Fibroblast of skin of left quadriceps (primary cell): ENCODE data around the gene PLAC9.
A peak's percentile ranks its signal among the peaks of the same experiment; 100 is the strongest.
"Not testable (repeated sequence)": the region's sequence is repeated elsewhere in the genome, so short reads cannot be mapped to it uniquely, and the experiment has no call there.

Experiments used
- DNase-seq, 2 experiments: peaks; one replicate each; pipeline ENCODE4 v3.0.0-alpha.2; 2013; ENCODE audit warnings: low read depth in 2 of 2

Gene PLAC9

GRCh38 chr10:80139265-80139664 lies 6.7 kb downstream of the PLAC9 start:
- DNase-seq, result no peak

GRCh38 chr10:80140251-80140650 lies 7.7 kb downstream of the PLAC9 start:
- DNase-seq, result no peak

GRCh38 chr10:80141696-80142460 lies 9.3 kb downstream of the PLAC9 start:
- DNase-seq, result no peak

- no peak for DNase-seq
Observed at GRCh38 chr10:80144067-80144695, 11.7 kb downstream of the PLAC9 start.

- no peak for DNase-seq
Observed at GRCh38 chr10:80144696-80145131, 12.2 kb downstream of the PLAC9 start.

- DNase-seq, result not testable (repeated sequence)
Observed at GRCh38 chr10:80145406-80146308, 13.1 kb downstream of the PLAC9 start.

- no peak for DNase-seq
Observed at GRCh38 chr10:80146918-80147317, 14.4 kb downstream of the PLAC9 start.

GRCh38 chr10:80148166-80148805 lies 15.8 kb downstream of the PLAC9 start:
- DNase-seq, result no peak

GRCh38 chr10:80149123-80149522 lies 16.6 kb downstream of the PLAC9 start:
- DNase-seq, result no peak

GRCh38 chr10:80150172-80150571 lies 17.6 kb downstream of the PLAC9 start:
- DNase-seq, result no peak

- DNase-seq, result no peak
Observed at GRCh38 chr10:80152820-80153219, 20.3 kb downstream of the PLAC9 start.

GRCh38 chr10:80153460-80153859 lies 20.9 kb downstream of the PLAC9 start:
- DNase-seq, result no peak

- DNase-seq, result no peak
Observed at GRCh38 chr10:80154626-80154977, 22.1 kb downstream of the PLAC9 start.

- DNase-seq, result peak; percentile 82 to 83
Observed at GRCh38 chr10:80154978-80155695, 22.6 kb downstream of the PLAC9 start.

GRCh38 chr10:80155696-80156215 lies 23.2 kb downstream of the PLAC9 start:
- no peak for DNase-seq

- DNase-seq, result no peak
Observed at GRCh38 chr10:80156216-80156615, 23.7 kb downstream of the PLAC9 start.

- no peak for DNase-seq
Observed at GRCh38 chr10:80157561-80157960, 25.0 kb downstream of the PLAC9 start.

GRCh38 chr10:80158126-80158525 lies 25.6 kb downstream of the PLAC9 start:
- no peak for DNase-seq

- peak; percentile 96 to 97 for DNase-seq
Observed at GRCh38 chr10:80158598-80159127, 26.1 kb downstream of the PLAC9 start.

GRCh38 chr10:80159166-80159873 lies 26.8 kb downstream of the PLAC9 start:
- no peak for DNase-seq
